Activated effector memory CD4-positive, alpha-beta T cell treated with anti-CD3 and anti-CD28 coated beads, Interleukin-2, amount 50 U/mL, for 16 hours (primary cell): ENCODE results near the gene FAF1.
"Not testable (repeated sequence)": the region's sequence is repeated elsewhere in the genome, so short reads cannot be mapped to it uniquely, and the experiment has no call there.

Experiments used
- DNase-seq: peaks from one replicate; pipeline ENCODE4 v3.0.0-alpha.2; 2020

FAF1 gene

GRCh38 chr1:50901872-50902271 is 58.2 kb downstream of the FAF1 start:
- no peak for DNase-seq

- DNase-seq: no peak
These were observed 61.3 kb downstream of the FAF1 start for GRCh38 chr1:50898773-50899172.

- no peak for DNase-seq
These were observed 65.7 kb downstream of the FAF1 start for GRCh38 chr1:50894340-50894739.

GRCh38 chr1:50893466-50893865 is 66.6 kb downstream of the FAF1 start:
- no peak for DNase-seq

- DNase-seq: not testable (repeated sequence)
These were observed 72.5 kb downstream of the FAF1 start for GRCh38 chr1:50887555-50887954.

- DNase-seq: no peak
These were observed 79.7 kb downstream of the FAF1 start for GRCh38 chr1:50880373-50880772.

- DNase-seq: no peak
These were observed 80.9 kb downstream of the FAF1 start for GRCh38 chr1:50879137-50879536.

- no peak for DNase-seq
These were observed 81.6 kb downstream of the FAF1 start for GRCh38 chr1:50878434-50878833.

GRCh38 chr1:50877641-50878040 is 82.4 kb downstream of the FAF1 start:
- no peak for DNase-seq

GRCh38 chr1:50873458-50874187 is 86.4 kb downstream of the FAF1 start:
- DNase-seq: peak; percentile 87

- DNase-seq: not testable (repeated sequence)
These were observed 95.2 kb downstream of the FAF1 start for GRCh38 chr1:50864845-50865244.

- DNase-seq: no peak
These were observed 98.3 kb downstream of the FAF1 start for GRCh38 chr1:50861772-50862171.

- DNase-seq: no peak
These were observed 99.4 kb downstream of the FAF1 start for GRCh38 chr1:50860702-50861101.

- DNase-seq: no peak
These were observed 99.8 kb downstream of the FAF1 start for GRCh38 chr1:50860256-50860655.

GRCh38 chr1:50859657-50860056 is 100.4 kb downstream of the FAF1 start:
- DNase-seq: no peak

GRCh38 chr1:50858761-50859160 is 101.3 kb downstream of the FAF1 start:
- DNase-seq: no peak

GRCh38 chr1:50857702-50858101 is 102.4 kb downstream of the FAF1 start:
- DNase-seq: no peak

- no peak for DNase-seq
These were observed 106.7 kb downstream of the FAF1 start for GRCh38 chr1:50853325-50853724.

- DNase-seq: no peak
These were observed 107.2 kb downstream of the FAF1 start for GRCh38 chr1:50852889-50853288.

- no peak for DNase-seq
These were observed 108.6 kb downstream of the FAF1 start for GRCh38 chr1:50851466-50851865.

GRCh38 chr1:50851034-50851433 is 109.0 kb downstream of the FAF1 start:
- DNase-seq: no peak

GRCh38 chr1:50847303-50847702 is 112.8 kb downstream of the FAF1 start:
- no peak for DNase-seq

GRCh38 chr1:50846224-50846839 is 113.7 kb downstream of the FAF1 start:
- no peak for DNase-seq

- no peak for DNase-seq
These were observed 118.2 kb downstream of the FAF1 start for GRCh38 chr1:50841791-50842387.
